GM21390 (cell line): ENCODE results near the gene OR6C65.

Experiments used
- ATAC-seq: cut with Tn5 transposase; IDR thresholded peaks from one replicate; pipeline ENCODE4 v1.9.1; 2021; ENCODE audit not compliant: unreplicated experiment

The OR6C65 gene

DNA sequence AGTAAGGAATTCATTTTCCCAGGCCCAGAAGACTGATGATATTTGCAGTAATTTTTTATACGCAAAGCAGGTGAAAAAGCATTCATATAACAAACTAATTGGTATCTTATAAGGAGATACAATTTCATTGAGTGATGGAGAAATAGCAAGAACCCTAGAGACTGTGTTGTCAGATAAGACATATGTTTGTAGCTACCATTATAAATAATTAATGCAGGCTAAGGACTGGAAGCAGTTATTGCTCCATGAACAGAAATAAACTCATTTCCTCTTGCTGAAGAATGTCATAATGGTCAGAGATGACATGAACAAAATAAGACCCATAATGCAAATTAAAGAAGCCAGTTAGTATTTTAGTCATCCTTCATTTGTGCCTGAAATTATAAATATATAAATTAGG, 45.0 kb downstream of the OR6C65 start:
- ATAC-seq = no peak

DNA sequence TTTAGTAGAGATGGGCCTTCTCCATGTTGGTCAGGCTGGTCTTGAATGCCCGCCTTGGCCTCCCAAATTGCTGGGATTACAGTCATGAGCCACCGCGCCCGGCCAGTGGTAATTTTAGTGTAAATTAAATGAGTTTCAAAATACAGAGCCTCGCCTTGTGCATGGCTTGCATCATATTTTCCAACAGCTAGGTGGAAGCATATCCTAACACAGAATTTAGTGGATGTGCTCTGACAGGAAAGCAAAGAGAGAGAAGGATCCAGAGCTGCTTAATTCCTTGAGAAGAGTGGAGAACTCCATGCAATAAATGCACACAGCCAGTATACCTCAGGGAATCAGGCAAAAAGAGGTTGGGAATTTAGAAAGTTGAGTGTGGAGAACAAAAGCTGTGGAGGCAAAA, 46.0 kb downstream of the OR6C65 start:
- no peak for ATAC-seq

DNA sequence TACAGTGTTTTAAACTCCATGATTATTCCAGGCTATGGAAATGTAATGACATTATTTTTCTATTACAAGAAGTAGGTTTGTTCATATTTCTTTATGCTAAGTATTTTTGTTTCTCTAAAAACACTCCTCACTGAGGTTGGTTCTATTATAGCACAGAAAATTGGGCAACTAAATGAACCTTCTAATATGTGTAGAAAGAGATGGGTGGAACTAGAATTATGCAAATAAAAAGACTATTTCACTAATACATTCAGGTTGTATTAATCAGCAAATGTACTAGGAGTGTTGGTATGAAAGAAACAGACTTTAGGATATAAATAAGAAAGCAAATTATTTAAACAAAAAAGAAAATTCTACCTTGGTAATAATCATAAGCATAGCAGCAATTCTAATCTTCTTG, 48.5 kb downstream of the OR6C65 start:
- no peak for ATAC-seq
